H1 (cell line): ENCODE measurements around the gene MAGEA12.
"Not testable (repeated sequence)": the region's sequence is repeated elsewhere in the genome, so short reads cannot be mapped to it uniquely, and the experiment has no call there.

ENCODE experiments used
- MAFK ChIP-seq: IDR thresholded peaks from 2 replicates; pipeline ENCODE4 v1.6.1; 2012; ENCODE audit warnings: low read depth, mild to moderate bottlenecking, improper control_type of control experiment, low read length
- NANOG ChIP-seq: IDR thresholded peaks from 2 replicates; pipeline ENCODE4 v1.6.1; 2011; ENCODE audit warnings: low read length, low read depth, mild to moderate bottlenecking, inconsistent platforms; ENCODE audit not compliant: insufficient read depth, poor library complexity, severe bottlenecking
- POLR2A ChIP-seq, 2 experiments: IDR thresholded peaks; 1 replicate in 1 of 2; 2 replicates in 1 of 2; pipeline ENCODE4 v1.6.1; 2011; ENCODE audit warnings: low read depth in 2 of 2, low read length in 2 of 2, mild to moderate bottlenecking in 2 of 2; ENCODE audit errors: control extremely low read depth in 1 of 2
- TF ChIP-seq, protein P1 (sequence below), 3 experiments: IDR thresholded peaks; 1 replicate in 2 of 3; 2 replicates in 1 of 3; pipeline versions ENCODE4 v1.5.1 to v1.6.1; 2011; ENCODE audit warnings: low read length in 3 of 3, mild to moderate bottlenecking in 3 of 3, inconsistent platforms in 2 of 3, low read depth in 1 of 3, moderate library complexity in 1 of 3; ENCODE audit not compliant: insufficient read depth in 1 of 3; ENCODE audit errors: control extremely low read depth in 1 of 3

- TF ChIP-seq POLR2A (IDR thresholded peaks at IDR 0.05; ENCODE audit: control extremely low read depth in 1 of 2, low read depth in 2 of 2, low read length in 2 of 2); NANOG; MAFK: not testable (repeated sequence)
- TF ChIP-seq, protein P1, sequence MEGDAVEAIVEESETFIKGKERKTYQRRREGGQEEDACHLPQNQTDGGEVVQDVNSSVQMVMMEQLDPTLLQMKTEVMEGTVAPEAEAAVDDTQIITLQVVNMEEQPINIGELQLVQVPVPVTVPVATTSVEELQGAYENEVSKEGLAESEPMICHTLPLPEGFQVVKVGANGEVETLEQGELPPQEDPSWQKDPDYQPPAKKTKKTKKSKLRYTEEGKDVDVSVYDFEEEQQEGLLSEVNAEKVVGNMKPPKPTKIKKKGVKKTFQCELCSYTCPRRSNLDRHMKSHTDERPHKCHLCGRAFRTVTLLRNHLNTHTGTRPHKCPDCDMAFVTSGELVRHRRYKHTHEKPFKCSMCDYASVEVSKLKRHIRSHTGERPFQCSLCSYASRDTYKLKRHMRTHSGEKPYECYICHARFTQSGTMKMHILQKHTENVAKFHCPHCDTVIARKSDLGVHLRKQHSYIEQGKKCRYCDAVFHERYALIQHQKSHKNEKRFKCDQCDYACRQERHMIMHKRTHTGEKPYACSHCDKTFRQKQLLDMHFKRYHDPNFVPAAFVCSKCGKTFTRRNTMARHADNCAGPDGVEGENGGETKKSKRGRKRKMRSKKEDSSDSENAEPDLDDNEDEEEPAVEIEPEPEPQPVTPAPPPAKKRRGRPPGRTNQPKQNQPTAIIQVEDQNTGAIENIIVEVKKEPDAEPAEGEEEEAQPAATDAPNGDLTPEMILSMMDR (IDR thresholded peaks at IDR 0.05; ENCODE audit: control extremely low read depth in 1 of 3, insufficient read depth in 1 of 3, low read depth in 1 of 3, low read length in 3 of 3) = not testable (repeated sequence)
Measured at GRCh38 chrX:152713195-152713594, 20.4 kb upstream of the MAGEA12 start.
